DOHH2 (cell line): ENCODE results near the gene DMBT1.
A peak's percentile ranks its signal among the peaks of the same experiment; 100 is the strongest.

Experiments
- H3F3A ChIP-seq: fragments of 200-600 bp; sonication (generic), shearing (Covaris generic); 2 replicates; pipeline ENCODE4 v1.6.0; 2016; ENCODE audit warnings: antibody characterized with exemption, mild to moderate bottlenecking; ENCODE audit not compliant: control insufficient read depth, insufficient read depth
- H3K27ac ChIP-seq: fragments of 200-600 bp; sonication (generic); 2 replicates; pipeline ENCODE4 v1.5.1; 2014; ENCODE audit warnings: low read depth, mild to moderate bottlenecking, low read length, moderate library complexity
- H3K27me3 ChIP-seq: fragments of 200-600 bp; sonication (generic); 2 replicates; pipeline ENCODE4 v1.6.1; 2014; ENCODE audit warnings: mild to moderate bottlenecking, low read length, mixed read lengths; ENCODE audit not compliant: control insufficient read depth
- H3K36me3 ChIP-seq: fragments of 200-600 bp; sonication (generic); 2 replicates; pipeline ENCODE4 v1.6.1; 2014; ENCODE audit warnings: mild to moderate bottlenecking, low read length, moderate library complexity, mixed read lengths; ENCODE audit not compliant: control insufficient read depth
- H3K4me1 ChIP-seq: fragments of 200-600 bp; sonication (generic); 2 replicates; pipeline ENCODE4 v1.6.1; 2014; ENCODE audit warnings: mild to moderate bottlenecking, low read length, mixed read lengths; ENCODE audit not compliant: control insufficient read depth
- H3K4me2 ChIP-seq: fragments of 200-600 bp; sonication (generic); 2 replicates; pipeline ENCODE4 v1.6.0; 2014; ENCODE audit warnings: mild to moderate bottlenecking, low read length, moderate library complexity
- H3K4me3 ChIP-seq: fragments of 200-600 bp; sonication (generic); 2 replicates; pipeline ENCODE4 v1.5.1; 2014; ENCODE audit warnings: mild to moderate bottlenecking, low read length, mixed read lengths
- H3K79me2 ChIP-seq: fragments of 200-600 bp; sonication (generic); 2 replicates; pipeline ENCODE4 v1.6.1; 2014; ENCODE audit warnings: mild to moderate bottlenecking, low read length, mixed read lengths; ENCODE audit not compliant: control insufficient read depth
- H3K9me2 ChIP-seq: fragments of 200-600 bp; sonication (generic); replicated peaks from 2 replicates; pipeline ENCODE4 v1.6.1; 2014; ENCODE audit warnings: mild to moderate bottlenecking, low read length, mixed read lengths; ENCODE audit not compliant: control insufficient read depth
- H3K9me3 ChIP-seq: fragments of 200-600 bp; sonication (generic); 2 replicates; pipeline ENCODE4 v1.6.1; 2014; ENCODE audit warnings: antibody characterized with exemption, low read length, mixed read lengths; ENCODE audit not compliant: control insufficient read depth, insufficient read depth
- H4K20me1 ChIP-seq: fragments of 200-600 bp; sonication (generic); 2 replicates; pipeline ENCODE4 v1.6.0; 2014; ENCODE audit warnings: low read depth, mild to moderate bottlenecking, antibody characterized with exemption, low read length, moderate library complexity; ENCODE audit not compliant: control insufficient read depth, insufficient read depth
- EZH2phosphoT487 ChIP-seq: fragments of 200-600 bp; sonication (generic); IDR thresholded peaks from 2 replicates; pipeline ENCODE4 v1.6.1; 2017; ENCODE audit warnings: borderline replicate concordance, mild to moderate bottlenecking, antibody characterized with exemption, low read length, moderate library complexity, mixed read lengths
- TF ChIP-seq, protein P1 (sequence below): fragments of 200-600 bp; sonication (generic); IDR thresholded peaks from one replicate; pipeline ENCODE4 v1.5.1; 2014; ENCODE audit warnings: antibody characterized with exemption, mild to moderate bottlenecking, low read depth, low read length; ENCODE audit not compliant: poor library complexity, severe bottlenecking

Gene DMBT1

DNA sequence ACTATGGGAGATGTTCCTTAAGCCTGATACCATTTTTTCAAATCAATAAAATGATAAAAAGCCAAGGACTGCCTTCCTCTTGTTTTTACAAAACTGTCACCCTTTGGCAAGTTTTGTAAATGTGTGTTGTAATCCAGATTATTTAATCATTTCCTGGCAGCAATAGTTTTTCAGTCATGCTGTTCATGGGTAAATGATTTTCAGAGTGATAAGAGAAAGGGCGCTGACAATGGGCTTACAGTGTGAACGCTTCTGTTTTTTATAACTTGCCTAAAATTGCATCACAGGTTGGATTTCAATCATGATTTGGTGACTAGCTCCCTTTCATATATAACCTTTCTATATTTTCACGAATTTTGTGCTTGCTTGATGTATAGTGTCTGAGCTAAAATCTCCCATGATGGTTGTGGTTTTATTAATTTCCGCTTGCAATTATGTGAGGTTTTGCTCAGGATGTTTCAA is 19.0 kb upstream of the DMBT1 start:
- H4K20me1 ChIP-seq: no peaks in the 10 kb centered on the region
- no peak overlapping the region for H3K27ac ChIP-seq
- H3K9me3 ChIP-seq: no peaks in the 10 kb centered on the region
- no peak overlapping the region for H3K4me3 ChIP-seq
- H3K36me3 ChIP-seq: no peaks in the 10 kb centered on the region
- H3K4me1 ChIP-seq: peaks cover 23% of the 10 kb centered on the region
- H3F3A ChIP-seq: no peaks in the 10 kb centered on the region
- H3K79me2 ChIP-seq: no peaks in the 10 kb centered on the region
- H3K27me3 ChIP-seq: peaks cover 38% of the 10 kb centered on the region
- TF ChIP-seq EZH2phosphoT487: no peak
- TF ChIP-seq, protein P1, sequence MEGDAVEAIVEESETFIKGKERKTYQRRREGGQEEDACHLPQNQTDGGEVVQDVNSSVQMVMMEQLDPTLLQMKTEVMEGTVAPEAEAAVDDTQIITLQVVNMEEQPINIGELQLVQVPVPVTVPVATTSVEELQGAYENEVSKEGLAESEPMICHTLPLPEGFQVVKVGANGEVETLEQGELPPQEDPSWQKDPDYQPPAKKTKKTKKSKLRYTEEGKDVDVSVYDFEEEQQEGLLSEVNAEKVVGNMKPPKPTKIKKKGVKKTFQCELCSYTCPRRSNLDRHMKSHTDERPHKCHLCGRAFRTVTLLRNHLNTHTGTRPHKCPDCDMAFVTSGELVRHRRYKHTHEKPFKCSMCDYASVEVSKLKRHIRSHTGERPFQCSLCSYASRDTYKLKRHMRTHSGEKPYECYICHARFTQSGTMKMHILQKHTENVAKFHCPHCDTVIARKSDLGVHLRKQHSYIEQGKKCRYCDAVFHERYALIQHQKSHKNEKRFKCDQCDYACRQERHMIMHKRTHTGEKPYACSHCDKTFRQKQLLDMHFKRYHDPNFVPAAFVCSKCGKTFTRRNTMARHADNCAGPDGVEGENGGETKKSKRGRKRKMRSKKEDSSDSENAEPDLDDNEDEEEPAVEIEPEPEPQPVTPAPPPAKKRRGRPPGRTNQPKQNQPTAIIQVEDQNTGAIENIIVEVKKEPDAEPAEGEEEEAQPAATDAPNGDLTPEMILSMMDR: no peak
- no peaks in the 10 kb centered on the region for H3K9me2 ChIP-seq
- H3K4me2 ChIP-seq: peak overlapping the region; percentile 36

DNA sequence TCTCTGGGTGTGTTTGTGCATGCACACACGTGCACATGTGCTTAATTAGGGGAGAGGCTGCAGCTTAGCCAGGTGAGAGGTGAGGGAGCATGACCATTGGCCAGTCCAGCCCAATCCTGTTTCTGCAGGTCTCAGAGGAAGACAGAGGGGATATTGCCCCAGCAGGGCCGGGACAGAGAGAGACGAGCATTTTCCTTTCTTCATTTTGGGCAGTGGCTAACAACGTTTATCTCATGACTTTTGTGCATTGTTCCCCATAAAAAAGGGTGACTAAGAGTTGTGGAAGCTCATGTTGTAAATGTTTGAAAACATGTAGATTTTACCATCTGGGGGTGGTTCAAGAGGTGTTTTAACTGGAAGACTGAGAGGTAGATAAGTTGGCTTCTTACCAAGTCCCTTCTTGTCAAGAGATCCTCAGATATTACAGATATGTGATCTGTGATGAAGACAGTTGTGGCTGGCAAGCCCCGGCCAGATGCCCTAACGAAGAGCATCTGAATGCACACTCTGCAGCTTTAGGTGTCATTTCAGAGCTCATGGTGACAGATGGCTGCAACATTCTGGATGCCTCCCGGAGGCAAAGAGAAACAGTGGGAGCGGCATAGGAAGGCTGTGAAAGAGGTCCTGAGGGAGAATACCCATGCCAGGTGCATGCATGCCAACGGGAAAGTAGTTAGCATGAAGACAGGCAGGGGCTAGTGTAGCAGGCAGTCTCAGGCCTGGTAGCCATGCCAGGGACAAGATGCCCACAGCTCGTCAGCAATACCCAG is 16.7 kb upstream of the DMBT1 start:
- TF ChIP-seq, protein P1: no peak
- TF ChIP-seq EZH2phosphoT487: no peak
- Histone ChIP-seq H3K9me2 (no peaks in the 10 kb centered on the region), H3K27ac (no peak overlapping the region), H3K79me2 (no peaks in the 10 kb centered on the region), H3K4me2 (no peak overlapping the region), H3K36me3 (no peaks in the 10 kb centered on the region), H3K27me3 (peaks cover 33% of the 10 kb centered on the region), H3K9me3 (no peaks in the 10 kb centered on the region), H4K20me1 (no peaks in the 10 kb centered on the region), H3F3A (no peaks in the 10 kb centered on the region), H3K4me3 (no peak overlapping the region), H3K4me1 (peaks cover 23% of the 10 kb centered on the region)

DNA sequence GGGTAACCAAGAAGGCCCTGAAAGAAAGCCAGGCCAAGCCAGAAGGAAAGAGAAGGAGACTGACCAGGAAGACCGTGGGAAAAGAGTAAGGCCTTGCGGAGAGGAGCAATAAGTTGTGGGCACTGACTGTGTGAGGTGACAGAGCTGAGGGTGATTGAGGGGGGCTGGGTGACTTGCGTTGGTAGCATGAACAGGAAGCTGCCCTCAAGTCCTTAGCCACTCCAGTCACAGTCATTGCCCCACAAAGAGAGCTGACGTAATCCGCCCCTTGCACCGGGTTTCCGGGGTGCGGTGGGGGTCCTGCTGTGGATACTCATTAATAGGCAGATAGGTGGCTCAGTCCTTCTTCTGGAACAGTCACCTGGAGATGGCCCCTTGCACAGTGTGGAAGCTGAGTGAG is 16.1 kb upstream of the DMBT1 start:
- peaks cover 23% of the 10 kb centered on the region for H3K4me1 ChIP-seq
- no peaks in the 10 kb centered on the region for H4K20me1 ChIP-seq
- H3K4me3 ChIP-seq: no peak overlapping the region
- H3K9me3 ChIP-seq: no peaks in the 10 kb centered on the region
- H3F3A ChIP-seq: no peaks in the 10 kb centered on the region
- H3K27ac ChIP-seq: no peak overlapping the region
- peaks cover 27% of the 10 kb centered on the region for H3K27me3 ChIP-seq
- H3K36me3 ChIP-seq: no peaks in the 10 kb centered on the region
- H3K9me2 ChIP-seq: no peaks in the 10 kb centered on the region
- H3K79me2 ChIP-seq: no peaks in the 10 kb centered on the region
- no peak overlapping the region for H3K4me2 ChIP-seq
- TF ChIP-seq, protein P1: no peak
- no peak for TF ChIP-seq EZH2phosphoT487
